Activated CD8-positive, alpha-beta memory T cell treated with anti-CD3 and anti-CD28 coated beads, Interleukin-2, amount 50 U/mL, for 48 hours (primary cell): ENCODE results near the gene TCF4.

Experiments used
- DNase-seq: peaks from one replicate; pipeline ENCODE4 v3.0.0-alpha.2; 2020

Gene TCF4

DNA sequence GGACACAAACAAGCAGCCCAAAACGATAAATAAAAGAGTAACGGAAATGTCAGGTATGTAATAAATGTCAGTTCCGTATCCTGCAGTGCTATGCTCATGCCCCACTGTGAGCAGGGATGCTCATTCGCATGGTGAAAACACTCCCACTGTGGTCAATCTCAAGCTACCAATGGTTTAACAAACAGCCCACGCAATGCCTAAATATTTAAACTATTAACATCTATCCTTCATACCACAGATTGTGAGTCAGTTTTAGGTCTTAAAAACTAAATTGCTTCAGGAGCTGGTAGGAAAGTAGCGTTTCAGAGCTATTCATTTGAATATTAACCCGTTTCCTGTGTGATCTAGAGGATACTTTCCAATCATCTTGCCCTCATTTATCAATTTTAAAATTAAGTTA is 207.4 kb downstream of the TCF4 start:
- DNase-seq: no peak

GRCh38 chr18:55376387-55376786 is 211.6 kb downstream of the TCF4 start:
- DNase-seq: no peak

DNA sequence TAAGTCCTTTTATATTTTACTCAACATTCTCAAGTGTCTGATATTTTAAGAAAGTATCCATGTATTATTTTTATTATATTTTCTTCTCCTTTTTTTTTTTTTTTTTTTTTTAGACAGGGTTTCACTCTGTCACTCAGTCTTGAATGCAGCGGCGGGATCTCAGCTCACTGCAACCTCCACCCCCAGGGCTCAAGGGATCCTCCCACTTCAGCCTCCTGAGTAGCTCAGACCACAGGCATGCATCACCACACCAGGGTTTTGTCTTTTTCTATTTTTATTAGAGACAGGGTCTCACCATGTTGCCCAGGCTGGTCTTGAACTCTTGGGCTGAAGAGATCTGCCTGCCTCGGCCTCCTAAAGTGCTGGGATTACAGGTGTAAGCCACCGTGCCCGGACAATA is 212.1 kb downstream of the TCF4 start:
- no peak for DNase-seq

GRCh38 chr18:55374741-55375140 is 213.3 kb downstream of the TCF4 start:
- DNase-seq: no peak

DNA sequence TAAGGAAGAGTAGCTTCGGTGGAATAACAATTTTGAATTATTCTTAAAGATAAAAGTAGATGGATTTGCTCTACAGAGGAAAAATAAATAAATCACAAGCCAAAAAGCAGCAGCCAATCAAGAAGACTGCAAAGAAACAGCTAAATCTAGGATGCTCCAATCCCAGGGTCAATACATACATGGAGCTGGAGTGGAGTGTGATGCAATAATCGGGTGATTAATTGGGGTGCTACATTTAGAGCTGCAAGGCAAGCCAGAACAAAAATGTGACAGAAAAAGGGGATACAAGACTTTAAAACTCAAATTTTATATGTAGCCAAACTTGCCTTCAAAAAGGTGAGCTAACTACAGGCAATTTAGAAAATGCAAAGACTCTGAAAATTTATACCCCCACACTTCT is 215.8 kb downstream of the TCF4 start:
- DNase-seq: no peak

DNA sequence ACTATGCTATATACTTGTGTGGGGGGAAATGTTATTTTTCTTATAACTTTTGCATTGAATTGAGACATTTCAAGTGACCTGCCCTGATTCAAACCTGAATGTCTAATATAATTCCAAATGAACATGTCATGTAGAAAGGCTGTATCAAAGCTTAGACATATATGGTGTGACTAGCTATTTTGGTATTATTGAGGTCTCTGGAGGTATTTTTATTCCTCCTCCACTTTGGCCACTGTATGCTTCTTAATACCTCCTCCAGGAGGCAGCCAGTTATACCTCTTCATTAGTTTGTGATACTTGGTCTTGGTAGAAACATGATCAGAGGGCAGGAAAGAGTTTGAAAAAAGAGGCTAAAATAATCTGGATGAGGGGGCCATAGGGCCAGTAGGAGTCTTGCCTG is 217.1 kb downstream of the TCF4 start:
- no peak for DNase-seq

- no peak for DNase-seq
Observed at GRCh38 chr18:55369346-55369745, 218.6 kb downstream of the TCF4 start.

DNA sequence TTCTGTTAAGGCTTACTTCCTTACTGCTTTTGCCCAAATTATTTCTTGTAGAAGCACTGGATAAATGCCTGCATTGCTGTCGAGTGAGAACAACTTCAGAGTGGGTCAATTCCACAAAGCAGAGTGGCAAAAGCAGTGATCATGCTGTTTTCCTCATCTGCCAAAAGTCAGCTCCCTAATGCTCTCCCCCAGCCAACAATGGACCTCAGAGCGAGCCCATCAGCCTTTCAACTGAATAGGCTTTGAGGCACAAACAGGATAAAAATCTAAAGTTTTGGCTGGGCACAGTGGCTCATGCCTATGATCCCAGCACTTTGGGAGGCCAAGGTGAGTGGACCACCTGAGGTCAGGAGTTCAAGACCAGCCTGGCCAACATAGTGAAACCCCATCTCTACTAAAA is 222.7 kb downstream of the TCF4 start:
- no peak for DNase-seq

- DNase-seq: no peak
Observed at GRCh38 chr18:55362303-55362702, 225.7 kb downstream of the TCF4 start.

DNA sequence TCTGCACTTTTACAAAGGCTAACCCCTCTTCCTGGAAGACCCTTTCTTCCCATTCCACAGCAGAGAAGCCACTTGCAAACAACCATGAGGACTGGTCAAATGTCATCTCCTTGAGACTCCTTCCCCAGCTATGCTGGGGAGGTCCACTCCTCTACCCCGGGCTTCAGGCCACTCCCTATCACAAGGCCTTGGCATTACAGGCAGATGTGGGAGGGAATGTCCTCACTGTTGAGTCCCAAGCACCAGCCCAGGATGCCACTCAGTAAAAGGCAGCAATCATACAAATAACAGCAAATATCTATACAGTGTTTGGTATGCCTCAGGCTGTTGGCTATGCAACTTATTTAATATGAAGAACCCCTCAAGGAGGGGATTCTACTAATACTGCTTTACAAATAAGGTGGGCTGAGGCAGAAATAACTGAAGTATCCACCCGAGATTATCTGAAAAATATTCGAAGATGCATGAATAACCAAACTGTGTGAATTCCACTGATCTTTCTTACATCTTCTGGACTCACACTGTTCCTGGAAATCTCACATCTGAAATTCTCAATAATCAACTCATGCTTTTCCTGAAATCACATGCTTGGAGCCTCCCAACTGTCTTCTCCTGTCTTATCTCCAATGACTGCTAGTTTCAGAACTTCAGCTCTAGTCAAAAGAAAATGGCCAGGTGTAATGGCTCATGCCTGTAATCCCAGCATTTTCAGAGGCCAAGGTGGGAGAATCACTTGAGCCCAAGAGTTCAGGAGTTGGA is 226.3 kb downstream of the TCF4 start:
- no peak for DNase-seq

GRCh38 chr18:55360061-55360460 is 227.9 kb downstream of the TCF4 start:
- no peak for DNase-seq

DNA sequence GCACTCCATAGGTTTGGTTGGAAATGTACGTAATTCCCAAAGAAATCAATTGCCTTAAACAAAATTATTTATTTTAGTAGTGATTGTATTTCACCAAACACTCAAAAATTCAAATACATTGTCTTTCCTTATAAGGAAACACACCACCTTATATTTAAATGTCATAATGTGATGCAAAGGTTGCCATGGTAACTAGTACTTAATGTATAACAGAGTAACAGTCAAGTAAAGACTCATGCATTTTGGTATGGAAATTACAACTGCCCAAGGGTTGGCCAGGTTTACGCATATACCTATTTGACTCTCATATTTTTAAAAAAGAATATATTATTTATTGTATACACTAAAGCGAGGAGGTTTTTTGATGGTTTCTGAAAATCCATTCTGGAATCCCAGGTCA is 231.2 kb downstream of the TCF4 start:
- no peak for DNase-seq

DNA sequence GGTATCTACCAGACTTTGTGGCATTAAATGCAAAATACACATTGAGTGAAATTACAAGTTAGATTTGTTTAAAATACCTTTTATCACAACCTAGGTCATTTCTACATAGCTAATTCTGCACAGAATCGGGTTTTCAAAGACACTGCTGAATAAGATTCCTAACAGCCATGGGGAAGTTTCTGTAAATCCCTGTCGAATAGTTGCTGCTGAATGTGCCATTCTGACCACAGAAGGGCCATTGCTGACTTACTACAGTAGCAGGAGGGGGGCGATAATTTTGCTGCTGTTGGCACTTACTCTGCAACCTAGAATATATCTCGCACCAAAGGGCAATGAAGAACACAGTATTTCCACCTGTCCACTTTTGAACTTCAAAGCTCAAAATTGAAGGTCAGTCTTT is 232.8 kb downstream of the TCF4 start:
- no peak for DNase-seq

DNA sequence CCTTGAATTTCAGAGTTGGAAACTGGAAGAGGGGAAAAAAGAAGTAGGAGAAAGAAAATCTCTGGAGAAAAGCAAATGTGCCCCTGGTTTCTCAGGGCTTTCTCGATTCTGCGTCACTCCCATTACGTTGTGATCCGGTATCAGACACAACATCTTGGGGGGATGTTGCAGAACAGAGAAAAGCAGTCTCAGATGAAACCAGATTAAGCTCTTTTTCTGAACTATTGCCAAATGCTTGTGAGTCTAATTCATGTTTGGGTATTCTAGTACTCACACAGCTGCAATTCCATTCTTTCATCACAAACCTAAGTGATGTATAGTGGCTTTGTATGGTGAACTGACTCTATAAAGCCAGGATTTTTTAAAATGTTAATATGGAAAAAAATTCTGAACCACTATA is 233.2 kb downstream of the TCF4 start:
- no peak for DNase-seq

- no peak for DNase-seq
Observed at GRCh38 chr18:55353806-55354205, 234.2 kb downstream of the TCF4 start.

GRCh38 chr18:55353391-55353790 is 234.6 kb downstream of the TCF4 start:
- DNase-seq: no peak

GRCh38 chr18:55351980-55352714 is 235.8 kb downstream of the TCF4 start:
- DNase-seq: no peak

- no peak for DNase-seq
Observed at GRCh38 chr18:55351241-55351691, 236.7 kb downstream of the TCF4 start.

DNA sequence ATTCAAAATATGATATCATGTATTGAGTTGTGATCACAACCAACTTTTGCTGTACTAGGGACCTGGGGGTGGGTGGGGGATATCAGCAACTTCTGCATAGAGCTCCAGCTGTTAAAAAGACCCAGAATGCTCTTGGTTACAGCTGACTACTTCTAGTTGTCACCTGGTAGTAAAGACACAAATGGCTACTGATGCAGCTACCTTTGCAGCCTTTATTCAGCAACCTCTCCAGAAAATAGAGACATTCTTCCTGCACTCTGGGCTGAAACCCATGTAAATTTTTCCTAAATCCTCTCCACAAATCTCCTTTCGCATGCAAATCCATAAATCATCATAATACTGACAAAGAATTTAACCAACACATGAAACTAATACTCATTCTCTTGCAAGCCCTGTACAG is 238.3 kb downstream of the TCF4 start:
- no peak for DNase-seq

DNA sequence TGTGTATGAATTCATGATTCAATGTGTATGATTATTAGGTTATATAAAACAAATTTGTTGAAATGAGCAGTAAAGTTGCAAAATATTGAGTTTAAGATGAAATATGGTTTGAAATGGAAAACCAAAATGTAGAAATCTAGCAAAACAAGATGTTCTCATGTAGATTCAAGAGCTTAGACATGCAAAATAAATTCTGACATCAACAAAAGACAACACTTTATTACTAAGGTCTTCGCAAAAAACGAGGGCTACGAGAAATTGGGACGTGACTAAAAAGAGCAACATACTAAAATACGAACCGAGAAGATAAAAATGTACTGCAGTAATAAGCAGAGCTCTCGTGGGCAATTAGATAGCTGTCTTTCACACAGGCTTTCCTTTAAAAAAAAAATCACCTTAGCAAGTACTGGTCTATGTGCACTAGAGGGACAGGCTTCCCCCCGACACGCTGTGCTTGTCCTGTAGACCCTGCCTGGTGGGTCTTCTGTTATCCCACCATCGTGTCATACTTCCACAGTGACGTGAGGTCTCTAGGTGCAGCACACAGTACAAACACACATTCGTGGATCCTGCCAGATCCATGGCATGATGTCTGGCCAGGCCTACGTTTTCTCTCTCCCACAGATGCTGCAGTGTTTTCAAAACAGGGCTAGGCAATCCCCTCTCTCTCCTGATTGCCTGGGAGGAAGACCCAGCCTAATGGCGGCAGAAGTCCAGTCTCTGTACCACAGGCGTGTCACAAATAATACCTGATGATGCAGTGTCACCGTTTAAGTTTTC is 240.8 kb downstream of the TCF4 start:
- DNase-seq: no peak

DNA sequence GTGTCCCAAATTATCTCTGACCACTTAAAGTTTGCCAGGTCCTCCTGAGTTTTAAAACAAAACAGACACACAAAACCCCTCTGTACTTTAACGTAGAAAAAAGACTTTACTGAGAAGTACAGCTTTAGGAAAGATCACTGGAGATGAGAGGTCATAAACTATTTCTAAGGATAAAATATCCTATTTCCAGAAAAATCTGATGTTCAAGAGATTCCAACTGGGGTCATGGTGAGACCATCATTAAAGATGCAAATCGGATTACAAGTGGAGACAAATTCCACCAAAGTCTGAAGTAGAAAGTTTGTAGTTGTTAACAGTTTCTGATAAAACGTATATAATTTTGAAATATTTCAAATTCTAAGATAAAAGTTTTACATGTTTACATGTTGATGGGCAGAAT is 241.6 kb downstream of the TCF4 start:
- no peak for DNase-seq

DNA sequence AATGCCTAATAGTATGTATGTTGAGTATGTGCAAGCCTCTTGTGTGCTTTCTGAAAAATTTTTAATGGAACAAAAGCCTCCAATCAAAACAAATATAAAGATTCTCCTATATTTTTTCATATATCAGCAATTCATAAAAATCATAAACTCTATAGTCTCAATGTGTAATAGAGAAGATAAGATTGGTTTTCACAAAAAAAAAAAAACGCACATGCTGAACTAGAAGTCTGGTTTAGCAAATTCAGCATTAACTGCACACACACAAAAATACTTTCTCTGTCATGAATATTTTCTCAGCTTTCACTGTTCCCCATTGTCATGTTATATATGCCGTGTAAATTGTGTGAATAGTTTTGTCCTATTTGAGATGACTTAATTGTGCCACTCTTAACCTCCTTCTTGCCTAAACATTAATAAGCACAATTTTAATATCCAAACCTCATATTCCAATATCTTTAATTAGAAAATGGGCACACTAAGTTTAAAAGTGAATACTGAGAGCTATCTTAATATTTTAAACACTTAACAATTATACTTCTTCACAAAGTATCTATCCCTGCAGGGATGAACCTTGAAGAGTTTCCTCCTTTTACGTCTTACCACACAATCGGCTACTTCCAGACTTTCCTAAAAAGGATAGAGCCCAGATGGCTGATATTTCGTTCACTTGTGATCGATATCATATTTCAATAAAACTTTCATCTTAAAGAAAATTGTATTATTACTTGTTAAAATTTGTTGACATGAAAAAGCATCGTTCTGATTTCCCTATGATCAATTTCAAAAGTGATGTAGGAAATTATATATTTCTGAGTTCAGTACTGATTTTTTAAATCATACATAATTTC is 242.7 kb downstream of the TCF4 start:
- no peak for DNase-seq
